VCaP (cell line): Measurements from ENCODE around the gene CPXM1.
A peak's percentile ranks its signal among the peaks of the same experiment; 100 is the strongest.

Experiments
- H3K27ac ChIP-seq: fragments of 450-650 bp; 2 replicates; pipeline ENCODE4 v1.5.1; 2017
- CTCF ChIP-seq: fragments of 450-650 bp; conservative IDR thresholded peaks from 2 replicates; pipeline ENCODE4 v1.5.1; 2017; ENCODE audit warnings: mild to moderate bottlenecking, moderate library complexity

Gene CPXM1

GRCh38 chr20:2793471-2793870 is 7.0 kb downstream of the CPXM1 start:
- no peak overlapping the region for H3K27ac ChIP-seq
- TF ChIP-seq CTCF, result no peak

GRCh38 chr20:2783908-2784566 is 16.4 kb downstream of the CPXM1 start:
- TF ChIP-seq CTCF, result no peak
- no peak overlapping the region for H3K27ac ChIP-seq

DNA sequence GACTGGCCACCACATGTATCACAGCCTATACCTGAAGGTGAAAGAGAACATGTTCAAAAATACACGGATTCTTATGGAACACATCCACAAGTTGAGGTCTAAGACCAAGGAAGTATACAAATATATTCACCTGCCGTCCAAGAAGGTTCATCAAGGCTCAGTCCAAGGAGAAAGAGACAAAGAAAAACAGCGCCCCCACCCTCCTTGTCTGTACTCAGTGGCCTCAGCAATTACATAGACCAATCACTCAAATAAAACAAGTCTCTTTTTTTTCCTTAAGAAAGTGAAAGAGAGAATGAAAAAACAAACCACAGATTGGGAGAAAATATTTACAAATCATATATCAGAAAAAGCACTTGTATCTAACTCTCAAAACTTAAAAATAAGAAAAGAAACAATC is 19.5 kb downstream of the CPXM1 start:
- TF ChIP-seq CTCF, result no peak
- H3K27ac ChIP-seq, result no peak overlapping the region

GRCh38 chr20:2778602-2779321 is 21.7 kb downstream of the CPXM1 start:
- H3K27ac ChIP-seq, result no peak overlapping the region
- TF ChIP-seq CTCF, result no peak

DNA sequence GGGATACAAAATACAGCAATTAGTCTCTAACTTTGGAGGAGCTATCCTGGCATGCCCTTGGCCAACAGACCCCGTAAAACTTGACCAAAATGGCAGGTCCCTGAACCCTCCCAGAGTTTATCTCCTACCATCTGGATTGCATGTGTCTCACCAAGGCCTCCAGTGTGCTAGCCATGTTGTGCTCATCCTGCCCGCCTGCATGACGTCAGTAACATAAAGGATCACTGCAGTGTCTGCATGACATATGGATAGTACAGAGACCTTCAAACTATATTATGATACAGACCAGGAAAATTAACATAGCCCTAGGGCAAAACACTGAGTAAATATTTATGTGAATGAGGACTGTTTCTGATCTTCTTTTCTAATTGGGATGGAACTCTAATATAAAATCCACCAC is 25.3 kb downstream of the CPXM1 start:
- TF ChIP-seq CTCF, result no peak
- H3K27ac ChIP-seq, result no peak overlapping the region

- no peak overlapping the region for H3K27ac ChIP-seq
- TF ChIP-seq CTCF, result no peak
These were observed 26.6 kb downstream of the CPXM1 start for GRCh38 chr20:2773812-2774211.

GRCh38 chr20:2771631-2772080 is 28.8 kb downstream of the CPXM1 start:
- H3K27ac ChIP-seq, result no peak overlapping the region; the same call in 1 of the 2 replicates
- TF ChIP-seq CTCF, result no peak

DNA sequence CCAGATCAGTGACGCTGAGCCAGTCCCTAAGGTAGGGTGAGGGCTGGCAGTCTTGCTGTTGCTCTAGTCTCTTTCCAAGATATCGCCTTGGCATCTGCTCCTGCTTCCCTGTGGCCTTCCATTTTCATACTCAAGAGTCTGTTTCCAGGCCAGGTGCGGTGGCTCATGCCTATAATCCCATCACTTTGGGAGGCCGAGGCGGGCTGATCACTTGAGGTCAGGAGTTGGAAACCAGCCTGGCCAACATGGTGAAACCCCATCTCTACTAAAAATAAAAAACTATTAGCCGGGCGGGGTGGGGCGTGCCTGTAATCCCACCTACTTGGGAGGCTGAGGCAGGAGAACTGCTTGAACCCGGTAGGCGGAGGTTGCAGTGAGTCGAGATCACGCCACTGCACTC is 30.3 kb downstream of the CPXM1 start:
- peak overlapping the region; percentile 98; the same call in 1 of the 2 replicates for H3K27ac ChIP-seq
